Measurements from ENCODE around the gene SLC8A2.

- TF ChIP-seq CTCF (IDR thresholded peaks at IDR 0.05), result no peak
- no peak for TF ChIP-seq POLR2A (IDR thresholded peaks at IDR 0.05)
These were observed 80.9 kb downstream of the SLC8A2 start for GRCh38 chr19:47390533-47391488.
